ENCODE data around the gene ITPRIPL2.

ITPRIPL2 gene

DNA sequence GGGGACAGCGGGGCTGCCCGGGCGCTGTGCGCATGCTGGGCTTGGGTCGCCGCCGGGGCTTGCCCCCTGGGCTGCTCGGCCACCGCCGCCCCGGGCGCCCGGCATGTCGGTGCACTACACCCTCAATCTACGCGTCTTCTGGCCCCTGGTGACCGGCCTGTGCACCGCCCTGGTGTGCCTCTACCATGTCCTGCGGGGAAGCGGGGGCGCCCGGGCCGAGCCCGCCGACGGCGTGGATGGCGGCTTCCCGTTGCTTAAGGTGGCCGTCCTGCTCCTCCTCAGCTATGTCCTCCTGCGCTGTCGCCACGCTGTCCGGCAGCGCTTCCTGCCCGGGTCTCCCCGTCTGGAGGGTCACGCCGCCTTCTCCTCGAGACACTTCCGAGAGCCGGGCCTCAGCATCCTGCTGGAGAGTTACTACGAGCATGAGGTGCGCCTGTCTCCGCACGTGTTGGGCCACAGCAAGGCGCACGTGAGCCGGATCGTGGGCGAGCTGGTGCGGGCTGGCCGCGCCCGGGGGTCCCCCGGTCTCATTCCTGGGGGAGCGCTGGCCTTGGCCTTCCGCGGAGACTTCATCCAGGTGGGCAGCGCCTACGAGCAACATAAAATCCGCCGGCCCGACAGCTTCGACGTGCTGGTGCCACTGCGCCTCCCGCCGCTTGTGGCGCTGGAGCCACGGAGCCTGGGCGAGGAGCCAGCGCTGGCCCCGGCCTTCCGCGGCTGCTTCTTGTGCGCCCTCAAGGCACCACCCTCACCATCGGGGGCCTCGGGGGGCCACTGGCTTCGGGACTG is 789 bp downstream of the ITPRIPL2 start:
- peak overlapping the region; percentile 37 for H3K4me3 ChIP-seq (ENCODE audit: low read length)
- peak; percentile 44 for DNase-seq (ENCODE audit: low read depth)
- TF ChIP-seq, protein P1, sequence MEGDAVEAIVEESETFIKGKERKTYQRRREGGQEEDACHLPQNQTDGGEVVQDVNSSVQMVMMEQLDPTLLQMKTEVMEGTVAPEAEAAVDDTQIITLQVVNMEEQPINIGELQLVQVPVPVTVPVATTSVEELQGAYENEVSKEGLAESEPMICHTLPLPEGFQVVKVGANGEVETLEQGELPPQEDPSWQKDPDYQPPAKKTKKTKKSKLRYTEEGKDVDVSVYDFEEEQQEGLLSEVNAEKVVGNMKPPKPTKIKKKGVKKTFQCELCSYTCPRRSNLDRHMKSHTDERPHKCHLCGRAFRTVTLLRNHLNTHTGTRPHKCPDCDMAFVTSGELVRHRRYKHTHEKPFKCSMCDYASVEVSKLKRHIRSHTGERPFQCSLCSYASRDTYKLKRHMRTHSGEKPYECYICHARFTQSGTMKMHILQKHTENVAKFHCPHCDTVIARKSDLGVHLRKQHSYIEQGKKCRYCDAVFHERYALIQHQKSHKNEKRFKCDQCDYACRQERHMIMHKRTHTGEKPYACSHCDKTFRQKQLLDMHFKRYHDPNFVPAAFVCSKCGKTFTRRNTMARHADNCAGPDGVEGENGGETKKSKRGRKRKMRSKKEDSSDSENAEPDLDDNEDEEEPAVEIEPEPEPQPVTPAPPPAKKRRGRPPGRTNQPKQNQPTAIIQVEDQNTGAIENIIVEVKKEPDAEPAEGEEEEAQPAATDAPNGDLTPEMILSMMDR (IDR thresholded peaks at IDR 0.05; ENCODE audit: insufficient read depth, low read depth, low read length, missing control alignments) = no peak

DNA sequence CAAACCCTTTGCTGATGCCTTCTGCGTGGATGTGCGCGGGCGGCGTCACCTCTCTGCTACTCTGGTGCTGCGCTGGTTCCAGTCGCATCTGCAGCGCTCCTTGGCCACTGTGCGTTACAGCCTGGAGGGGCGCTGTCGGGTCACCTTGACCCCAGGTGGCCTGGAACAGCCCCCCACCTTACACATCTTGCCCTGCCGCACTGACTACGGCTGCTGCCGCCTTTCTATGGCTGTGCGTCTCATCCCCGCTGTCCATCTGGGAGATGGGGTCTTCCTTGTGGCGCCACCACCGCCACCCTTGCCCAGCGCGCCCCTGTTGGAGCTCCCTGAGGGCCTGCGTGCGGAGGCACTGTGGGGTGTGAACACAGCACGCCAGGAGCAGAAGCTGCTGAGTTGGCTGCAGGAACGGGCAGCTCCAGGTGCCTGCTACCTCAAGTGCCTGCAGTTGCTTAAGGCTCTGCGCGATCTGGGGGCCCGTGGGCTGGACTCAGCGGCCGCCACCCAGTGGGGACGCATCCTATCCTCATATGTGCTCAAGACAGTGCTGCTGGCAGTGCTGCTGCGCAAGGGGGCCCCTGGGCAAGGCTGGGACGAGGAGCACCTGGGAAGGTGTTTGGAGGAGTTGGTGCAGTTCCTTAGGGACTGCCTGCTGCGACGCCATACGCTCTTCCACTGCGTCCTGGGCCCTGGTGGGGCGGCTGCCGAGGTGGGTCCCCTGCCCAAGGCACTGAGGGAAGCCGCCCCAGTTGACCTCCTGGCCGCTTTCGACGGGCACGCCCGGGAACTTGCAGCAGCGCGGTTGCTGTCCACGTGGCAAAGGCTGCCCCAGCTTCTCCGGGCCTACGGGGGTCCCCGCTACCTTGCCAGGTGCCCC is 1.6 kb downstream of the ITPRIPL2 start:
- DNase-seq (ENCODE audit: low read depth) = no peak
- H3K4me3 ChIP-seq (ENCODE audit: low read length) = no peak overlapping the region
- TF ChIP-seq, protein P1 (IDR thresholded peaks at IDR 0.05; ENCODE audit: insufficient read depth, low read depth, low read length, missing control alignments) = no peak

DNA sequence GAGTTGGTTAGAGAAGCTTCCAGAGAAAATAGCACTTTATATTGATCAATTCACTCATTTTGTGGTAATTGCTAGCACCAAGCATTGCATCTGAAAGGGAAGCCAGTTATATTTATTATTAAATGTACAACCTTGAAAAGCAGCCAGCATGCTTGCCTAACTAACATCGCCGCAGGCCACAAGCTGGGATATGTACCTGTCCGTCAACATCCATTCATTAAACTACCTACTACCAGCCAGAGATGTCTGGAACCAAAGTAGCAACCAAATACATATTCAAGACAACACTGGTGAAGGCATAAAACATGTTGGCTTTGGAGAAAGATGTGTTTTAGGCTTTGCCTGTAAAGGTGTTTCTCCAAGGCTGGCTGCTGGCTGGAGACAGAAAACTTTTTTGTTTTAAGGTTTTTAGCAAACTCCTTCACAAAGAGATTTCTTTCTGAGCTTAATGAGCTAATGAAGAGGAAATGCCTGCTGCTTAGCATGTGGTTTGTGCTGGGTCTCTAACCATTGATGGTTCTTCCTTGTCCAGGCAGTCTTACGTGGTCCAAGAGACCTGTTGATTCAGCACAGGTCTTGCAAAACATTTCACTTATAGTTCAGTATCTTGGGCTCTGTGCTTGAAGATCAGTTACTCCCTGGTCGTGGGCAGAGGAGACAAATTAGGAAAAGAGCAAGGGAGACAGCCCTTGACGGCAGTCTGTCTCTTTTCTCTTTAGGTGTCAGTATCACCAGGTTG is 3.1 kb downstream of the ITPRIPL2 start:
- no peak overlapping the region for H3K4me3 ChIP-seq (ENCODE audit: low read length)
- TF ChIP-seq, protein P1 (IDR thresholded peaks at IDR 0.05; ENCODE audit: insufficient read depth, low read depth, low read length, missing control alignments) = no peak
- DNase-seq (ENCODE audit: low read depth) = peak; percentile 85

GRCh38 chr16:19118938-19119431 is 5.2 kb downstream of the ITPRIPL2 start:
- TF ChIP-seq, protein P1 (IDR thresholded peaks at IDR 0.05; ENCODE audit: insufficient read depth, low read depth, low read length, missing control alignments) = no peak
- peak; percentile 83 for DNase-seq (ENCODE audit: low read depth)
- peak overlapping the region; percentile 7 for H3K4me3 ChIP-seq (ENCODE audit: low read length)

- TF ChIP-seq, protein P1 (IDR thresholded peaks at IDR 0.05; ENCODE audit: insufficient read depth, low read depth, low read length, missing control alignments) = no peak
- no peak overlapping the region for H3K4me3 ChIP-seq (ENCODE audit: low read length)
- peak; percentile 77 for DNase-seq (ENCODE audit: low read depth)
Observed at GRCh38 chr16:19119564-19119963, 5.8 kb downstream of the ITPRIPL2 start.

GRCh38 chr16:19123535-19124178 is 9.9 kb downstream of the ITPRIPL2 start:
- H3K4me3 ChIP-seq (ENCODE audit: low read length) = no peak overlapping the region
- TF ChIP-seq, protein P1 (IDR thresholded peaks at IDR 0.05; ENCODE audit: insufficient read depth, low read depth, low read length, missing control alignments) = no peak
- no peak for DNase-seq (ENCODE audit: low read depth)

Measured in epithelial cell of esophagus (primary cell).